Measurements from ENCODE around the gene ATP7B.

- TF ChIP-seq POLR2A (IDR thresholded peaks at IDR 0.05) (no peak), CTCF (IDR thresholded peaks at IDR 0.05) (no peak)
Observed at GRCh38 chr13:51934461-51935087, 76.7 kb downstream of the ATP7B start.
